CD4-positive, alpha-beta T cell (primary cell): ENCODE results near the gene AFG3L2. TPM values are rescaled to one million over a fixed set of nuclear protein-coding genes. Genes with fewer than 3 reads are reported as not detected.

Source experiments
- ATAC-seq: fragments of 200-7000 bp; cut with Tn5 transposase; one replicate; pipeline ENCODE4 v1.10.0; 2022; ENCODE audit warnings: mild to moderate bottlenecking; ENCODE audit not compliant: poor library complexity
- CTCF ChIA-PET: fragments of 350-600 bp; sonication (Branson Sonifier 250); formaldehyde crosslinking; loops from one replicate; lab custom pipeline; 2021; ENCODE audit warnings: antibody characterized with exemption, inconsistent platforms; lab: Charles Lee
- POLR2A ChIA-PET: fragments of 350-600 bp; sonication (Branson Sonifier 250); formaldehyde crosslinking; loops from one replicate; lab custom pipeline; 2021; ENCODE audit warnings: antibody characterized with exemption, inconsistent platforms; lab: Charles Lee
- DNase-seq, 14 experiments: peaks; one replicate each; pipeline ENCODE4 v3.0.0-alpha.2; 2013 to 2020; ENCODE audit warnings: mixed read lengths in 2 of 14
- H3K27ac ChIP-seq, 2 donors: one replicate each; pipeline versions ENCODE4 v1.5.1 to v1.7.0; 2013; ENCODE audit warnings: low read length in 2 of 2, low read depth in 1 of 2, mild to moderate bottlenecking in 1 of 2
- H3K27me3 ChIP-seq, 2 experiments: 1 replicate in 1 of 2; 2 replicates in 1 of 2; pipeline versions ENCODE4 v1.6.1 to v1.7.0; 2013; ENCODE audit warnings: low read length in 2 of 2, control low read depth in 1 of 2, mild to moderate bottlenecking in 1 of 2, moderate library complexity in 1 of 2; ENCODE audit not compliant: insufficient read depth in 2 of 2, control insufficient read depth in 1 of 2
- H3K36me3 ChIP-seq: one replicate; pipeline ENCODE4 v1.6.1; 2013; ENCODE audit warnings: low read length, control low read depth; ENCODE audit not compliant: insufficient read depth
- H3K4me1 ChIP-seq: one replicate; pipeline ENCODE4 v1.6.1; 2013; ENCODE audit warnings: low read length, control low read depth; ENCODE audit not compliant: insufficient read depth
- H3K4me3 ChIP-seq: one replicate; pipeline ENCODE4 v1.5.1; 2013; ENCODE audit warnings: mild to moderate bottlenecking, low read length, moderate library complexity
- H3K9me3 ChIP-seq, 2 experiments: 1 replicate in 1 of 2; 2 replicates in 1 of 2; pipeline versions ENCODE4 v1.6.1 to v1.7.0; 2013; ENCODE audit warnings: low read length in 2 of 2, mild to moderate bottlenecking in 2 of 2, control low read depth in 1 of 2, moderate library complexity in 1 of 2; ENCODE audit not compliant: control insufficient read depth in 1 of 2, insufficient read depth in 1 of 2
- H3K27ac Mint-ChIP-seq: one replicate; pipeline ENCODE4 v1.8.0; 2020; ENCODE audit warnings: mixed read lengths
- H3K27me3 Mint-ChIP-seq: one replicate; pipeline ENCODE4 v1.8.0; 2021; ENCODE audit warnings: mixed read lengths
- H3K36me3 Mint-ChIP-seq: one replicate; pipeline ENCODE4 v1.8.0; 2021; ENCODE audit warnings: low read depth, mixed read lengths
- H3K4me1 Mint-ChIP-seq: one replicate; pipeline ENCODE4 v1.8.0; 2021; ENCODE audit warnings: low read depth, mixed read lengths
- H3K4me3 Mint-ChIP-seq: one replicate; pipeline ENCODE4 v1.8.0; 2020; ENCODE audit warnings: mild to moderate bottlenecking, mixed read lengths
- H3K9me3 Mint-ChIP-seq: one replicate; pipeline ENCODE4 v1.8.0; 2020; ENCODE audit warnings: mixed read lengths
- intact Hi-C, 2 experiments: fragments of 100-400 bp; cut with DNase I in 1 of 2; cut with micrococcal nuclease in 1 of 2; formaldehyde crosslinking; loops; one replicate each; pipeline versions ENCODE4 v1.15.1 to v1.9.0; 2023 to 2025; cut with DNase I, micrococcal nuclease
- total RNA-seq, 174 experiments: library from RNA in 2 of 174; stranded (reverse) in 2 of 174; gene quantifications; one replicate each; pipeline ENCODE4 v1.2.3 and lab custom pipeline; 2021 to 2026
- TF ChIP-seq, protein P1 (sequence below): fragments of 200-600 bp; IDR thresholded peaks from one replicate; pipeline ENCODE4 v1.8.0; 2022; ENCODE audit warnings: antibody characterized with exemption, mild to moderate bottlenecking

AFG3L2 gene
- total RNA-seq, 2 experiments from 2014 or later: 40.4 to 46.8 TPM

DNA sequence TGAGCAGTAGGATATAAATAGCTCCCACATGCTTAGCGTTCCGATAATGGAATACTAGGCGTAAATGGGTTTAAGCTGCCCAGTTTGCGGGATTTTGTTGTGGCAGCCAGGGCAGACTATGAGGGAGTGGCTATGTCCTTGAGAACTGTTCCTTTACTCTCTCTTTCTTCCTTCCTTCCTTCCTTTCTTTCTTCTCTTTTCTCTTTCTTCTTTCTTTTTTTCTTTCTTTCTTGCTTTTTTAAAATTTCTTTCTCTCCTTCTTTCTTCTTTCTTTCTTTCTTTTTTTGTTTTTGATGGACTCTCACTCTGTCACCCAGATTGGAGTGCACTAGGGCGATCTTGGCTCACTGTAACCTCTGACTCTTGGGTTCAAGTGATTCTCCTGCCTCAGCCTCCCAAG, 21.6 kb upstream of the AFG3L2 start:
- Histone ChIP-seq H3K36me3 (no peaks in the 10 kb centered on the region), H3K9me3 (no peaks in the 10 kb centered on the region), H3K27ac (no peak overlapping the region), H3K4me3 (no peak overlapping the region), H3K27me3 (peaks cover 8 to 20% of the 10 kb centered on the region in 2 experiments), H3K4me1 (no peaks in the 10 kb centered on the region)
- Mint-ChIP-seq H3K36me3 (no peaks in the 10 kb centered on the region), H3K27me3 (peaks cover 52% of the 10 kb centered on the region), H3K4me1 (no peaks in the 10 kb centered on the region), H3K9me3 (no peaks in the 10 kb centered on the region), H3K27ac (no peak overlapping the region), H3K4me3 (no peak overlapping the region)
- POLR2A ChIA-PET: no interaction called here
- ATAC-seq (no peak), DNase-seq (no peak)
- TF ChIP-seq, protein P1, sequence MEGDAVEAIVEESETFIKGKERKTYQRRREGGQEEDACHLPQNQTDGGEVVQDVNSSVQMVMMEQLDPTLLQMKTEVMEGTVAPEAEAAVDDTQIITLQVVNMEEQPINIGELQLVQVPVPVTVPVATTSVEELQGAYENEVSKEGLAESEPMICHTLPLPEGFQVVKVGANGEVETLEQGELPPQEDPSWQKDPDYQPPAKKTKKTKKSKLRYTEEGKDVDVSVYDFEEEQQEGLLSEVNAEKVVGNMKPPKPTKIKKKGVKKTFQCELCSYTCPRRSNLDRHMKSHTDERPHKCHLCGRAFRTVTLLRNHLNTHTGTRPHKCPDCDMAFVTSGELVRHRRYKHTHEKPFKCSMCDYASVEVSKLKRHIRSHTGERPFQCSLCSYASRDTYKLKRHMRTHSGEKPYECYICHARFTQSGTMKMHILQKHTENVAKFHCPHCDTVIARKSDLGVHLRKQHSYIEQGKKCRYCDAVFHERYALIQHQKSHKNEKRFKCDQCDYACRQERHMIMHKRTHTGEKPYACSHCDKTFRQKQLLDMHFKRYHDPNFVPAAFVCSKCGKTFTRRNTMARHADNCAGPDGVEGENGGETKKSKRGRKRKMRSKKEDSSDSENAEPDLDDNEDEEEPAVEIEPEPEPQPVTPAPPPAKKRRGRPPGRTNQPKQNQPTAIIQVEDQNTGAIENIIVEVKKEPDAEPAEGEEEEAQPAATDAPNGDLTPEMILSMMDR: no peak
- CTCF ChIA-PET: no interaction called here
- intact Hi-C loops: loop anchor here in 1 of 2 experiments (10.0 kb wide), 1 partner anchor 756 kb away; no protein-coding TSS in a partner anchor

DNA sequence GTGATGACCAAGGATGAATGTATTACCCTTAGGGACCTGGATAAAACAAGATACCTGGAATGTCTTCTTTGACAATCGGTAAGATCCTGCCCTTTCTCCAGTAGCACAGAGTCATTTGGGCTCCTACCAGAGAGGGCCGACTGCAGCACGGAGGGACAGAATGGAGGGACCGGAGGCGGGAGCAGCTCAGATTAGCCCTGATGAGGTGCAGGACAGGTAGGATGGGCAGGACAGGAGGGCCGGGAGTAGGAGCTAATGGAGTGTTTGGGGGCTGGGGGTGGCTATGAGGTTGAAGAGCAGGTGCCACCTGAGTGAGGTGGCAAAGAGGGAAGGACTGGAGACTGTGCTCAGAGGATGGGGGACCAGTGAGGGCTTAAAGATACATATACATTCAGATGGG, 20.8 kb upstream of the AFG3L2 start:
- intact Hi-C loops: loop anchor here in 1 of 2 experiments (10.0 kb wide), 1 partner anchor 757 kb away; no protein-coding TSS in a partner anchor
- no peaks in the 10 kb centered on the region for H3K36me3 Mint-ChIP-seq
- peaks cover 48% of the 10 kb centered on the region for H3K27me3 Mint-ChIP-seq
- Histone ChIP-seq H3K9me3 (no peaks in the 10 kb centered on the region), H3K36me3 (no peaks in the 10 kb centered on the region), H3K27ac (no peak overlapping the region), H3K4me3 (no peak overlapping the region), H3K27me3 (peaks cover 6 to 15% of the 10 kb centered on the region in 2 experiments), H3K4me1 (no peaks in the 10 kb centered on the region)
- H3K4me3 Mint-ChIP-seq: no peak overlapping the region
- no peak for ATAC-seq
- CTCF ChIA-PET: no interaction called here
- H3K4me1 Mint-ChIP-seq: no peaks in the 10 kb centered on the region
- DNase-seq: no peak
- TF ChIP-seq, protein P1: no peak
- no peaks in the 10 kb centered on the region for H3K9me3 Mint-ChIP-seq
- POLR2A ChIA-PET: no interaction called here
- no peak overlapping the region for H3K27ac Mint-ChIP-seq

DNA sequence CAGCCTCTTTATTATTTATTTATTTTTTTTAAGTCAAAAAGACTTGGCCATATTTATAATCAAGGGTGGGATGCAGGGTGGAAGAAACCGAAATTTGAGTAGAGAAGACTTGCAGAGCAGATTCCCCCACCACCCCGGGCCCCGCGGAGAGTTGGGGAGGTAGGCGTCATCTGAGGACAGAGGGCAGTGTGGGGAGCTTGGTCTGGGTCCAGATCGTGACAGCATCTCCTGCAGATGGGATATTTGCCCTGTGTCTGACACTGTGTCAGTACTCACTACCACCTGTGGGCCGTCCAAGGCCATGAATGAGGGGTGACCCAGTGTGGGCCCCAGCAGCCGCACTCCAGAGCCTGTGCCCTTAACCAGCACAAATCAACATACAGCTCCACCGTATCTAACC, 20.2 kb upstream of the AFG3L2 start:
- POLR2A ChIA-PET: no interaction called here
- intact Hi-C loops: loop anchor here in 1 of 2 experiments (10.0 kb wide), 1 partner anchor 758 kb away; no protein-coding TSS in a partner anchor
- Mint-ChIP-seq H3K27ac (no peak overlapping the region), H3K27me3 (peaks cover 43% of the 10 kb centered on the region), H3K9me3 (no peaks in the 10 kb centered on the region), H3K4me1 (no peaks in the 10 kb centered on the region), H3K4me3 (no peak overlapping the region), H3K36me3 (no peaks in the 10 kb centered on the region)
- CTCF ChIA-PET: no interaction called here
- Histone ChIP-seq H3K4me1 (no peaks in the 10 kb centered on the region), H3K36me3 (no peaks in the 10 kb centered on the region), H3K4me3 (no peak overlapping the region), H3K9me3 (no peaks in the 10 kb centered on the region), H3K27ac (no peak overlapping the region), H3K27me3 (peaks cover 5 to 10% of the 10 kb centered on the region in 2 experiments)
- ATAC-seq (no peak), DNase-seq (no peak)
- TF ChIP-seq, protein P1: no peak
